H1 (cell line): ENCODE measurements around the gene PPIC. TPM values are rescaled to one million over a fixed set of nuclear protein-coding genes. Genes with fewer than 3 reads are reported as not detected.

Source experiments
- CTCF ChIA-PET: fragments of 300-600 bp; sonication (Branson Sonifier 250); formaldehyde crosslinking; loops from one replicate; lab custom pipeline; 2021; ENCODE audit not compliant: partially characterized antibody; lab: Charles Lee
- POLR2A ChIA-PET: fragments of 300-600 bp; sonication (Branson Sonifier 250); formaldehyde crosslinking; loops from one replicate; lab custom pipeline; 2021; ENCODE audit warnings: inconsistent platforms; ENCODE audit not compliant: partially characterized antibody; lab: Charles Lee
- DNase-seq, 2 experiments: peaks; one replicate each; pipeline versions ENCODE4 v3.0.0 to v3.0.0-alpha.2; 2010 to 2022; ENCODE audit warnings: low spot score in 2 of 2, low read depth in 1 of 2, mixed read lengths in 1 of 2
- FAIRE-seq: peaks from 2 replicates; lab custom pipeline; 2011; peaks lifted over from hg19 to GRCh38; lab: Jason Lieb, UNC
- H2AFZ ChIP-seq: 2 replicates; pipeline ENCODE4 v1.8.1; 2012; ENCODE audit warnings: low read length, inconsistent platforms
- H2AK5ac ChIP-seq: 2 replicates; pipeline ENCODE4 v1.6.1; 2013; ENCODE audit warnings: low read depth, low read length
- H2BK120ac ChIP-seq: replicated peaks from 2 replicates; pipeline ENCODE3; 2013; ENCODE audit warnings: low read depth, low read length, inconsistent platforms
- H2BK12ac ChIP-seq: 2 replicates; pipeline ENCODE4 v1.6.1; 2013; ENCODE audit warnings: low read depth, low read length
- H2BK15ac ChIP-seq: 2 replicates; pipeline ENCODE4 v1.6.1; 2013; ENCODE audit warnings: low read length
- H2BK20ac ChIP-seq: 2 replicates; pipeline ENCODE4 v1.6.1; 2013; ENCODE audit warnings: low read length
- H2BK5ac ChIP-seq: 2 replicates; pipeline ENCODE4 v1.6.1; 2013; ENCODE audit warnings: low read depth, low read length
- H3K14ac ChIP-seq: 2 replicates; pipeline ENCODE4 v1.6.1; 2013; ENCODE audit warnings: inconsistent platforms; ENCODE audit not compliant: insufficient read length
- H3K18ac ChIP-seq: 2 replicates; pipeline ENCODE4 v1.6.1; 2013; ENCODE audit warnings: low read length; ENCODE audit errors: extremely low read depth
- H3K23ac ChIP-seq: 2 replicates; pipeline ENCODE4 v1.6.1; 2013; ENCODE audit warnings: inconsistent platforms; ENCODE audit not compliant: insufficient read length
- H3K23me2 ChIP-seq: 2 replicates; pipeline ENCODE4 v1.6.1; 2013; ENCODE audit warnings: low read depth, low read length
- H3K27ac ChIP-seq: 2 replicates; pipeline ENCODE4 v1.6.1; 2011; ENCODE audit warnings: low read depth, low read length, inconsistent platforms
- H3K27me3 ChIP-seq, 4 experiments: replicated peaks in 1 of 4; 1 replicate in 1 of 4; 2 replicates in 3 of 4; pipeline versions ENCODE4 v1.6.1 to v1.8.1; 2011 to 2013; ENCODE audit warnings: low read length in 3 of 4, mild to moderate bottlenecking in 3 of 4, inconsistent platforms in 2 of 4, mixed read lengths in 2 of 4, moderate library complexity in 1 of 4; ENCODE audit not compliant: control insufficient read depth in 3 of 4, insufficient read depth in 3 of 4; ENCODE audit errors: extremely low read depth in 1 of 4
- H3K36me3 ChIP-seq, 4 experiments: 2 replicates each; pipeline versions ENCODE4 v1.6.1 to v1.8.1; 2011 to 2013; ENCODE audit warnings: mild to moderate bottlenecking in 4 of 4, low read length in 3 of 4, moderate library complexity in 2 of 4, control low read depth in 1 of 4, inconsistent platforms in 1 of 4; ENCODE audit not compliant: insufficient read depth in 4 of 4, control insufficient read depth in 2 of 4
- H3K4ac ChIP-seq: replicated peaks from 2 replicates; pipeline ENCODE3; 2013; ENCODE audit warnings: low read length, low read depth, mixed read lengths, inconsistent platforms; ENCODE audit not compliant: insufficient read length
- H3K4me1 ChIP-seq, 4 experiments: replicated peaks in 1 of 4; 1 replicate in 1 of 4; 2 replicates in 3 of 4; pipeline versions ENCODE4 v1.6.1 to v1.8.1; 2011 to 2013; ENCODE audit warnings: low read length in 3 of 4, inconsistent platforms in 2 of 4, mixed read lengths in 1 of 4; ENCODE audit not compliant: insufficient read depth in 4 of 4, control insufficient read depth in 3 of 4
- H3K4me2 ChIP-seq, 2 experiments: 2 replicates each; pipeline versions ENCODE4 v1.6.1 to v1.8.1; 2011 to 2013; ENCODE audit warnings: low read depth in 2 of 2, low read length in 2 of 2, control low read depth in 1 of 2, inconsistent platforms in 1 of 2, mild to moderate bottlenecking in 1 of 2; ENCODE audit not compliant: insufficient read depth in 1 of 2
- H3K4me3 ChIP-seq, 4 experiments: fragments of 200-600, 300-600 bp in 1 of 4; sonication (generic), shearing (Covaris generic), sonication (Bioruptor Twin) in 1 of 4; 2 replicates each; pipeline versions ENCODE4 v1.5.1 to v1.8.1; 2011 to 2016; ENCODE audit warnings: low read length in 4 of 4, low read depth in 3 of 4, control low read depth in 2 of 4, inconsistent platforms in 2 of 4, mild to moderate bottlenecking in 2 of 4, mixed read lengths in 1 of 4, moderate library complexity in 1 of 4; ENCODE audit not compliant: insufficient read depth in 2 of 4; ENCODE audit errors: extremely low read depth in 1 of 4
- H3K56ac ChIP-seq: replicated peaks from 2 replicates; pipeline ENCODE3; 2013; ENCODE audit warnings: low read depth, mild to moderate bottlenecking, mixed read lengths, low read length, inconsistent platforms; ENCODE audit not compliant: insufficient read length
- H3K79me1 ChIP-seq: 2 replicates; pipeline ENCODE4 v1.6.1; 2013; ENCODE audit warnings: low read depth, low read length, control low read depth
- H3K79me2 ChIP-seq, 2 experiments: 2 replicates each; pipeline versions ENCODE4 v1.6.1 to v1.8.1; 2012 to 2013; ENCODE audit warnings: low read length in 2 of 2, mild to moderate bottlenecking in 2 of 2, inconsistent platforms in 1 of 2; ENCODE audit not compliant: insufficient read depth in 2 of 2, control insufficient read depth in 1 of 2
- H3K9ac ChIP-seq, 4 experiments: replicated peaks in 1 of 4; 1 replicate in 1 of 4; 2 replicates in 3 of 4; pipeline versions ENCODE4 v1.6.1 to v1.8.1; 2011 to 2013; ENCODE audit warnings: low read depth in 3 of 4, low read length in 3 of 4, control low read depth in 2 of 4, mild to moderate bottlenecking in 2 of 4, moderate library complexity in 2 of 4, inconsistent platforms in 1 of 4; ENCODE audit errors: extremely low read depth in 1 of 4
- H3K9me3 ChIP-seq, 2 experiments: 2 replicates each; pipeline versions ENCODE4 v1.6.1 to v1.8.1; 2012 to 2013; ENCODE audit warnings: mild to moderate bottlenecking in 2 of 2, moderate library complexity in 2 of 2, control low read depth in 1 of 2, inconsistent platforms in 1 of 2, low read depth in 1 of 2, low read length in 1 of 2, mixed read lengths in 1 of 2; ENCODE audit not compliant: insufficient read depth in 2 of 2
- H4K20me1 ChIP-seq, 2 experiments: replicated peaks in 1 of 2; 2 replicates each; pipeline versions ENCODE3 to v1.8.1; 2011 to 2013; ENCODE audit warnings: inconsistent platforms in 2 of 2, low read length in 2 of 2, mild to moderate bottlenecking in 1 of 2; ENCODE audit not compliant: insufficient read depth in 2 of 2, control insufficient read depth in 1 of 2
- H4K5ac ChIP-seq: 2 replicates; pipeline ENCODE4 v1.6.1; 2013; ENCODE audit warnings: low read length, low read depth, mixed read lengths, inconsistent platforms; ENCODE audit not compliant: insufficient read length
- H4K8ac ChIP-seq: 2 replicates; pipeline ENCODE4 v1.8.0; 2013; ENCODE audit warnings: mild to moderate bottlenecking, moderate library complexity, low read length, inconsistent platforms; ENCODE audit not compliant: insufficient read depth; ENCODE audit errors: extremely low read depth
- H4K91ac ChIP-seq: replicated peaks from 2 replicates; pipeline ENCODE3; 2013; ENCODE audit warnings: low read length, mixed read lengths, inconsistent platforms; ENCODE audit not compliant: insufficient read length
- BRCA1 ChIP-seq: IDR thresholded peaks from 2 replicates; pipeline ENCODE4 v1.6.1; 2012; ENCODE audit warnings: low read depth, low read length, improper control_type of control experiment
- GABPA ChIP-seq: IDR thresholded peaks from 2 replicates; pipeline ENCODE4 v1.6.1; 2011; ENCODE audit warnings: mild to moderate bottlenecking, low read length, moderate library complexity, borderline replicate concordance; ENCODE audit not compliant: insufficient read depth
- MAFK ChIP-seq: IDR thresholded peaks from 2 replicates; pipeline ENCODE4 v1.6.1; 2012; ENCODE audit warnings: low read depth, mild to moderate bottlenecking, improper control_type of control experiment, low read length
- PHF8 ChIP-seq: fragments of 200-600 bp; sonication (generic); conservative IDR thresholded peaks from 2 replicates; pipeline ENCODE4 v1.7.1; 2012; ENCODE audit warnings: low read depth, mild to moderate bottlenecking, inconsistent platforms, low read length, moderate library complexity
- POLR2A ChIP-seq, 2 experiments: IDR thresholded peaks; 1 replicate in 1 of 2; 2 replicates in 1 of 2; pipeline ENCODE4 v1.6.1; 2011; ENCODE audit warnings: low read depth in 2 of 2, low read length in 2 of 2, mild to moderate bottlenecking in 2 of 2; ENCODE audit errors: control extremely low read depth in 1 of 2
- POLR2AphosphoS5 ChIP-seq: IDR thresholded peaks from 2 replicates; pipeline ENCODE4 v1.6.1; 2011; ENCODE audit warnings: low read depth, low read length
- POU5F1 ChIP-seq: IDR thresholded peaks from 2 replicates; pipeline ENCODE4 v1.6.1; 2011; ENCODE audit warnings: low read depth, mild to moderate bottlenecking, low read length, moderate library complexity
- SRF ChIP-seq: IDR thresholded peaks from 2 replicates; pipeline ENCODE4 v1.6.1; 2011; ENCODE audit warnings: mild to moderate bottlenecking, low read depth, low read length, moderate library complexity
- WGBS, 2 experiments: shearing (Covaris generic) in 1 of 2; methylation state at CpG; one replicate each; pipeline versions ENCODE4 v1.1.6 to v1.1.7; 2013 to 2015; ENCODE audit warnings: low lambda C conversion rate in 2 of 2, mixed read lengths in 2 of 2, inconsistent platforms in 1 of 2, low coverage in 1 of 2, missing lambda C conversion rate in 1 of 2; ENCODE audit not compliant: insufficient replicate concordance in 2 of 2, insufficient coverage in 1 of 2, insufficient read length in 1 of 2; ENCODE audit errors: extremely low coverage in 1 of 2, missing lambda C conversion rate in 1 of 2; 5-methylcytosine and 5-hydroxymethylcytosine counted together
- polyA plus RNA-seq, 7 experiments: library from polyadenylated mRNA; depleted of rRNA in 3 of 7; stranded (reverse) in 5 of 7; unstranded in 2 of 7; fragments of >200 nt in 5 of 7; fragments of 200-250 nt in 2 of 7; gene quantifications; 1 replicate in 5 of 7; 2 replicates in 1 of 7; 4 replicates in 1 of 7; pipeline versions ENCODE4 v1.2.1 to v1.2.3, GENCODE V29; 2011 to 2013; ENCODE audit warnings: missing spikeins in 2 of 7, mixed read lengths in 2 of 7
- total RNA-seq: library from RNA; stranded (reverse); fragmentation: NEBNext Ultra II Directional; extraction: Animal tissue kit (Norgen Biotek cat#: 25700); gene quantifications from 2 replicates; pipeline ENCODE4 v1.2.1, GENCODE V29; 2021
- TF ChIP-seq, protein P1 (sequence below): IDR thresholded peaks from 2 replicates; pipeline ENCODE4 v1.6.1; 2012; ENCODE audit warnings: inconsistent platforms

Gene PPIC
- total and polyA plus RNA-seq, 2 of the 8 experiments (the other 6 are each of a cell fraction or from before 2014, with no cell fraction given) = 8.5 to 10.4 TPM

GRCh38 chr5:123084730-123085605, 48.4 kb upstream of the PPIC start:
- Histone ChIP-seq H3K56ac (no peak overlapping the region), H3K79me1 (no peaks in the 10 kb centered on the region), H4K8ac (no peak overlapping the region), H3K9me3 (no peaks in the 10 kb centered on the region), H3K23me2 (peaks cover 31% of the 10 kb centered on the region), H3K27me3 (peaks cover 47 to 74% (median 60%) of the 10 kb centered on the region in 4 experiments), H3K4me3 (peak overlapping the region in 2 of 4 experiments; percentile 11 to 19; a peak in 2 of 8 replicates), H4K91ac (no peak overlapping the region), H3K79me2 (no peaks in the 10 kb centered on the region), H2AFZ (no peak overlapping the region), H2BK120ac (no peak overlapping the region), H3K23ac (no peak overlapping the region), H3K9ac (no peak overlapping the region), H2BK12ac (no peak overlapping the region), H4K5ac (no peak overlapping the region), H2AK5ac (no peak overlapping the region), H3K4me1 (peaks cover 0 to 26% (median 12%) of the 10 kb centered on the region in 4 experiments; a peak in 6 of 7 replicates), H3K4ac (no peak overlapping the region), H4K20me1 (peaks cover 3 to 4% of the 10 kb centered on the region in 2 experiments), H3K36me3 (no peaks in the 10 kb centered on the region; a peak in 1 of 8 replicates), H3K4me2 (peak overlapping the region; percentile 47 to 97; a peak in 3 of 4 replicates), H2BK20ac (no peak overlapping the region), H3K27ac (no peak overlapping the region), H2BK15ac (no peak overlapping the region), H3K14ac (no peak overlapping the region), H3K18ac (no peak overlapping the region), H2BK5ac (no peak overlapping the region)
- 58% methylated on average over 9 of the region's 9 CpGs; no CpG with 5 or more reads in 1 of the 2 experiments for WGBS, 2 experiments
- no peak for FAIRE-seq
- TF ChIP-seq PHF8 (no peak), BRCA1 (no peak), POLR2AphosphoS5 (no peak), POLR2A (IDR thresholded peaks at IDR 0.05; ENCODE audit: control extremely low read depth in 1 of 2, low read depth in 2 of 2, low read length in 2 of 2) (no peak), SRF (no peak), GABPA (no peak), POU5F1 (no peak), MAFK (no peak)
- TF ChIP-seq, protein P1, sequence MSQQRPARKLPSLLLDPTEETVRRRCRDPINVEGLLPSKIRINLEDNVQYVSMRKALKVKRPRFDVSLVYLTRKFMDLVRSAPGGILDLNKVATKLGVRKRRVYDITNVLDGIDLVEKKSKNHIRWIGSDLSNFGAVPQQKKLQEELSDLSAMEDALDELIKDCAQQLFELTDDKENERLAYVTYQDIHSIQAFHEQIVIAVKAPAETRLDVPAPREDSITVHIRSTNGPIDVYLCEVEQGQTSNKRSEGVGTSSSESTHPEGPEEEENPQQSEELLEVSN = no peak
- no peak for DNase-seq
- ChIA-PET POLR2A (interaction anchor here (0.5 to 1.0 kb wide), 3 partner anchors 13 to 1042 kb away, joined by 3 read pairs; no protein-coding TSS in a partner anchor), CTCF (interaction anchor here (0.6 to 4.5 kb wide), 15 partner anchors 10 to 569 kb away, joined by 3 to 21 read pairs (median 4); partner anchors contain the start of gene PPIC)
